Measurements from ENCODE around the gene IL18BP. TPM values are rescaled to one million over a fixed set of nuclear protein-coding genes. Genes with fewer than 3 reads are reported as not detected.

Gene IL18BP
- total and polyA plus RNA-seq, 2 of the 13 experiments (the other 11 are each of a cell fraction or from before 2014, with no cell fraction given), result 4.1 to 12.8 TPM

GRCh38 chr11:72040491-72041363 is 42.0 kb downstream of the IL18BP start (continued):
- TF ChIP-seq GLI4 (CRISPR knock-in tag; IDR thresholded peaks at IDR 0.05; ENCODE audit: borderline replicate concordance) (no peak), CENPT (CRISPR knock-in tag; IDR thresholded peaks at IDR 0.05; ENCODE audit: low read depth) (no peak), HNF4G (IDR thresholded peaks at IDR 0.05; ENCODE audit: borderline replicate concordance, low read depth, low read length) (no peak), HNF4G (CRISPR knock-in tag; IDR thresholded peaks at IDR 0.05; ENCODE audit: borderline replicate concordance, low read depth) (no peak), ZNF839 (CRISPR knock-in tag; IDR thresholded peaks at IDR 0.05; ENCODE audit: borderline replicate concordance) (no peak), SNAI1 (CRISPR knock-in tag; IDR thresholded peaks at IDR 0.05; ENCODE audit: borderline replicate concordance) (no peak), EHMT2 (IDR thresholded peaks at IDR 0.05; ENCODE audit: borderline replicate concordance, low read depth, low read length) (no peak), YEATS2 (CRISPR knock-in tag; IDR thresholded peaks at IDR 0.05; ENCODE audit: borderline replicate concordance) (peak; percentile 69; the same call in 1 of the 2 replicates), RBM22 (optimal IDR thresholded peaks at IDR 0.05; ENCODE audit: low read length) (peak; percentile 37), SIN3A (IDR thresholded peaks at IDR 0.05; ENCODE audit: borderline replicate concordance, low read depth, low read length) (0 out of 2 replicates have a peak, but pooled peaks have one; percentile 39), HMG20A (CRISPR knock-in tag; IDR thresholded peaks at IDR 0.05; ENCODE audit: borderline replicate concordance) (no peak), ZNF10 (CRISPR knock-in tag; IDR thresholded peaks at IDR 0.05; ENCODE audit: borderline replicate concordance, low read depth) (no peak), GABPB1 (CRISPR knock-in tag; IDR thresholded peaks at IDR 0.05) (peak; percentile 38; the same call in 1 of the 2 replicates), NKX3-1 (CRISPR knock-in tag; IDR thresholded peaks at IDR 0.05) (no peak), NFE2L2 (IDR thresholded peaks at IDR 0.05; ENCODE audit: low read length) (no peak), PHF20 (CRISPR knock-in tag; IDR thresholded peaks at IDR 0.05) (peak; percentile 4; the same call in 1 of the 2 replicates), IRF2 (CRISPR knock-in tag; IDR thresholded peaks at IDR 0.05) (0 out of 2 replicates have a peak, but pooled peaks have one; percentile 49), ZNF772 (CRISPR knock-in tag; IDR thresholded peaks at IDR 0.05) (0 out of 2 replicates have a peak, but pooled peaks have one; percentile 23), PRPF4 (IDR thresholded peaks at IDR 0.05; ENCODE audit: low read depth, low read length, poor library complexity, severe bottlenecking) (no peak), PRDM4 (CRISPR knock-in tag; IDR thresholded peaks at IDR 0.05; ENCODE audit: borderline replicate concordance) (no peak), ELF1 (CRISPR knock-in tag; IDR thresholded peaks at IDR 0.05) (peak; percentile 64)
- TF ChIP-seq, protein P1, sequence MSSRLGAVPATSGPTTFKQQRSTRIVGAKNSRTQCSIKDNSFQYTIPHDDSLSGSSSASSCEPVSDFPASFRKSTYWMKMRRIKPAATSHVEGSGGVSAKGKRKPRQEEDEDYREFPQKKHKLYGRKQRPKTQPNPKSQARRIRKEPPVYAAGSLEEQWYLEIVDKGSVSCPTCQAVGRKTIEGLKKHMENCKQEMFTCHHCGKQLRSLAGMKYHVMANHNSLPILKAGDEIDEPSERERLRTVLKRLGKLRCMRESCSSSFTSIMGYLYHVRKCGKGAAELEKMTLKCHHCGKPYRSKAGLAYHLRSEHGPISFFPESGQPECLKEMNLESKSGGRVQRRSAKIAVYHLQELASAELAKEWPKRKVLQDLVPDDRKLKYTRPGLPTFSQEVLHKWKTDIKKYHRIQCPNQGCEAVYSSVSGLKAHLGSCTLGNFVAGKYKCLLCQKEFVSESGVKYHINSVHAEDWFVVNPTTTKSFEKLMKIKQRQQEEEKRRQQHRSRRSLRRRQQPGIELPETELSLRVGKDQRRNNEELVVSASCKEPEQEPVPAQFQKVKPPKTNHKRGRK (CRISPR knock-in tag; IDR thresholded peaks at IDR 0.05), result no peak
- TF ChIP-seq, protein P2, sequence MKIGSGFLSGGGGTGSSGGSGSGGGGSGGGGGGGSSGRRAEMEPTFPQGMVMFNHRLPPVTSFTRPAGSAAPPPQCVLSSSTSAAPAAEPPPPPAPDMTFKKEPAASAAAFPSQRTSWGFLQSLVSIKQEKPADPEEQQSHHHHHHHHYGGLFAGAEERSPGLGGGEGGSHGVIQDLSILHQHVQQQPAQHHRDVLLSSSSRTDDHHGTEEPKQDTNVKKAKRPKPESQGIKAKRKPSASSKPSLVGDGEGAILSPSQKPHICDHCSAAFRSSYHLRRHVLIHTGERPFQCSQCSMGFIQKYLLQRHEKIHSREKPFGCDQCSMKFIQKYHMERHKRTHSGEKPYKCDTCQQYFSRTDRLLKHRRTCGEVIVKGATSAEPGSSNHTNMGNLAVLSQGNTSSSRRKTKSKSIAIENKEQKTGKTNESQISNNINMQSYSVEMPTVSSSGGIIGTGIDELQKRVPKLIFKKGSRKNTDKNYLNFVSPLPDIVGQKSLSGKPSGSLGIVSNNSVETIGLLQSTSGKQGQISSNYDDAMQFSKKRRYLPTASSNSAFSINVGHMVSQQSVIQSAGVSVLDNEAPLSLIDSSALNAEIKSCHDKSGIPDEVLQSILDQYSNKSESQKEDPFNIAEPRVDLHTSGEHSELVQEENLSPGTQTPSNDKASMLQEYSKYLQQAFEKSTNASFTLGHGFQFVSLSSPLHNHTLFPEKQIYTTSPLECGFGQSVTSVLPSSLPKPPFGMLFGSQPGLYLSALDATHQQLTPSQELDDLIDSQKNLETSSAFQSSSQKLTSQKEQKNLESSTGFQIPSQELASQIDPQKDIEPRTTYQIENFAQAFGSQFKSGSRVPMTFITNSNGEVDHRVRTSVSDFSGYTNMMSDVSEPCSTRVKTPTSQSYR (CRISPR knock-in tag; IDR thresholded peaks at IDR 0.05; ENCODE audit: borderline replicate concordance), result peak; percentile 53; the same call in 1 of the 2 replicates
